Vagina (tissue), 2 donors: ENCODE results near the gene AKAP1.

Experiments used
- POLR2AphosphoS5 ChIP-seq, 2 donors: sonication (generic); formaldehyde crosslinking; IDR thresholded peaks; one replicate each; pipeline ENCODE4 v1.9.0; 2017; ENCODE audit warnings: antibody characterized with exemption in 2 of 2, mild to moderate bottlenecking in 2 of 2, low read depth in 1 of 2; ENCODE audit not compliant: insufficient read depth in 1 of 2
- TF ChIP-seq, protein P1 (sequence below), 3 experiments: fragments of 450-650 bp in 2 of 3; fragments of 200-600 bp in 1 of 3; sonication (generic) in 1 of 3; IDR thresholded peaks; one replicate each; pipeline ENCODE4 v1.5.1; 2017 to 2019; ENCODE audit warnings: antibody characterized with exemption in 3 of 3, mild to moderate bottlenecking in 2 of 3, moderate library complexity in 2 of 3

DNA sequence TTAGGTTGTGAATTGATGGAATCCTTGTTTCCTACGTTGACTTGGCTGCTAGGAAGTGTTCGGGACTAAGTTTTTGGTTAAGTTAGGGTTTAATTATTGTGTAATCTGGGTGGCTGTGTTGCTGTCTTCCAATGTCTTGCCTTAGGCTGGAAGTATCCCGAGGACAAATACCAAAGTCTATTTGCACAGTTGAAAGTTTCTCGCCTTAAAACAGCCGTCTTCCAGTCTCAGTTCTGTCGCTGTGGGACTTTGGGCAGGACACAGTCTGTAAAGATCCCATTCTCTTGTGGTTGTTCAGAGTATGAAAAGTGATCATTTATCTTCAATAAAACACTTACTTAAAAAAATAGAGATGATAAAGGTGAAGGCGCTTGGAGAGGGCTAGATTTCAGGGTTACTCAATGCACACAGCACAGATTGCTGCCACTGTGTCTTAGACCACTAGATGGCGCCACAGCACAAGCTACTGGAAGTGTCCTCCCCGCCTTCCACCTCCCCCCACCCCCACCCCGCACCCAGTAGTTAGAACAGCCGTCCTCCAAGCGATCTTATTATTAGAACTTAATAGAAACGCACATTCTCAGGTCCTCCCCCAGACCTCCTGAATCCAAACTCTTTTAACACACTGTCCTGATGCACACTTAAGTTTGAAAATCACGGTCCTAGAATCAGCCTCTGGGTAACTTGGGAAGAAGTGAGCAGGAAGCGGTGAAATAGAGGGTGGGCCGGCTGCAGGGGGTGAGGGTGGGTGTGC lies 45.8 kb downstream of the AKAP1 start:
- TF ChIP-seq, protein P1, sequence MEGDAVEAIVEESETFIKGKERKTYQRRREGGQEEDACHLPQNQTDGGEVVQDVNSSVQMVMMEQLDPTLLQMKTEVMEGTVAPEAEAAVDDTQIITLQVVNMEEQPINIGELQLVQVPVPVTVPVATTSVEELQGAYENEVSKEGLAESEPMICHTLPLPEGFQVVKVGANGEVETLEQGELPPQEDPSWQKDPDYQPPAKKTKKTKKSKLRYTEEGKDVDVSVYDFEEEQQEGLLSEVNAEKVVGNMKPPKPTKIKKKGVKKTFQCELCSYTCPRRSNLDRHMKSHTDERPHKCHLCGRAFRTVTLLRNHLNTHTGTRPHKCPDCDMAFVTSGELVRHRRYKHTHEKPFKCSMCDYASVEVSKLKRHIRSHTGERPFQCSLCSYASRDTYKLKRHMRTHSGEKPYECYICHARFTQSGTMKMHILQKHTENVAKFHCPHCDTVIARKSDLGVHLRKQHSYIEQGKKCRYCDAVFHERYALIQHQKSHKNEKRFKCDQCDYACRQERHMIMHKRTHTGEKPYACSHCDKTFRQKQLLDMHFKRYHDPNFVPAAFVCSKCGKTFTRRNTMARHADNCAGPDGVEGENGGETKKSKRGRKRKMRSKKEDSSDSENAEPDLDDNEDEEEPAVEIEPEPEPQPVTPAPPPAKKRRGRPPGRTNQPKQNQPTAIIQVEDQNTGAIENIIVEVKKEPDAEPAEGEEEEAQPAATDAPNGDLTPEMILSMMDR (IDR thresholded peaks at IDR 0.05) = peak; percentile 39 to 89 (median 52)
- TF ChIP-seq POLR2AphosphoS5 (IDR thresholded peaks at IDR 0.05; ENCODE audit: insufficient read depth in 1 of 2, low read depth in 1 of 2) = no peak
